OCI-LY3 (cell line): Measurements from ENCODE around the gene HLA-F.

Source experiments
- H2AFZ ChIP-seq: fragments of 200-600, 300-600 bp; shearing (Covaris generic); 2 replicates; pipeline ENCODE4 v1.6.0; 2014; ENCODE audit warnings: antibody characterized with exemption, low read depth, low read length
- H3K27ac ChIP-seq: fragments of 200-600, 300-600 bp; sonication (generic); 2 replicates; pipeline ENCODE4 v1.5.1; 2014; ENCODE audit warnings: mild to moderate bottlenecking, low read length, moderate library complexity, mixed read lengths
- H3K27me3 ChIP-seq: fragments of 200-600, 300-600 bp; sonication (generic); 2 replicates; pipeline ENCODE4 v1.6.1; 2014; ENCODE audit warnings: low read depth, low read length, mixed read lengths
- H3K36me3 ChIP-seq: fragments of 200-600, 300-600 bp; sonication (generic); replicated peaks from 2 replicates; pipeline ENCODE3; 2014; ENCODE audit warnings: low read depth, low read length, mixed read lengths
- H3K4me1 ChIP-seq: fragments of 300-600, 200-600 bp; sonication (generic); 2 replicates; pipeline ENCODE4 v1.6.1; 2014; ENCODE audit warnings: low read length, mixed read lengths
- H3K4me2 ChIP-seq: fragments of 200-600, 300-600 bp; sonication (generic); 2 replicates; pipeline ENCODE4 v1.6.1; 2014; ENCODE audit warnings: low read length, mixed read lengths
- H3K4me3 ChIP-seq: fragments of 300-600, 200-600 bp; sonication (generic); 2 replicates; pipeline ENCODE4 v1.5.1; 2014; ENCODE audit warnings: antibody characterized with exemption, mild to moderate bottlenecking, low read length, moderate library complexity
- H3K79me2 ChIP-seq: fragments of 300-600, 200-600 bp; shearing (Covaris generic); 2 replicates; pipeline ENCODE4 v1.6.1; 2014; ENCODE audit warnings: mild to moderate bottlenecking, low read length, mixed read lengths
- H3K9ac ChIP-seq: fragments of 300-600, 200-600 bp; shearing (Covaris generic); 2 replicates; pipeline ENCODE4 v1.6.0; 2014; ENCODE audit warnings: mild to moderate bottlenecking, low read length, moderate library complexity
- H3K9me3 ChIP-seq: fragments of 200-600, 300-600 bp; shearing (Covaris generic); 2 replicates; pipeline ENCODE4 v1.6.1; 2014; ENCODE audit warnings: low read length, mixed read lengths; ENCODE audit not compliant: insufficient read depth
- H4K20me1 ChIP-seq: fragments of 200-600, 300-600 bp; sonication (generic); 2 replicates; pipeline ENCODE4 v1.6.1; 2016; ENCODE audit warnings: low read length, mixed read lengths; ENCODE audit not compliant: insufficient read depth
- EZH2phosphoT487 ChIP-seq: fragments of 200-600 bp; shearing (Covaris generic); IDR thresholded peaks from 2 replicates; pipeline ENCODE4 v1.6.1; 2018; ENCODE audit warnings: antibody characterized with exemption, mixed run types, low read depth
- TF ChIP-seq, protein P1 (sequence below): fragments of 200-600, 300-600 bp; sonication (generic); IDR thresholded peaks from 2 replicates; pipeline ENCODE4 v1.5.1; 2014; ENCODE audit warnings: antibody characterized with exemption, low read length, low read depth

Gene HLA-F

DNA sequence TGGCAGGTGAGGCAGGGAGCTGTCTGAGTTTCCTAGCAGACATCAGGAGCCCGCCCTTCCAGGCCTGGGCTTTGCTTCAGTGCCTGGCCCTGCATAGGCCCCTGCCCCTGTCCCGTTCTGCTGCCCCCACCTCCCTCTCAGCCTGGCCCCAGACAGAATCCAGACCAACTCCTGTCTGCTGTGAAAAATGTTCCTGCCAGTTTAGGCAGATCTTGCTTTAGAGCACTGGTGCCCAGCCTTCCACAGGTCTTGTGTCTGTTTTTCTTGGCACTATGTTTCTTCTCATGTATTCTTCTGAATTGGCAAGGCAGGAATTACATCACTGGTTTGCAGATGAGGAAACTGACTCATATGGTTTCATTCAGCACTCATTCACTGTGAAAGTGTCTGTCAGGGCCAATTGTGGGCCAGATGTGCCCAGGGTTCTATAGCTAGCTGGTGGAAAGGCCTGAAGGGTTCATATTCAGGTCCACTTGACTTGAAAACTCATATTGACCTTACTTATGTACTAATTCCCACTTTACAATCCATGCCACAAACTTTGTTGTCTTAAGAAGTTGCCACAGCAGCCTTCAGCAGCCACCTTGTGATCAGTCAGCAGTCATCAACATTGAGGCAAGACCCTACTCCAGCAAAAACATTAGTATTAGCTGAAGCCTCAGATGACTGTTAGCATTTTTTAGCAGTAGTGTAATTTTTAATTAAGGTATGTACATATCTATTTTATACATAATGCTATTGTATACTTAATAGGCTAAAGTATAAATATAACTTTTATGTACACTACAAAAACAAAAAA lies 40.5 kb downstream of the HLA-F start:
- no peak overlapping the region for H2AFZ ChIP-seq
- H3K9me3 ChIP-seq = no peaks in the 10 kb centered on the region
- H3K4me2 ChIP-seq = no peak overlapping the region
- H4K20me1 ChIP-seq = no peaks in the 10 kb centered on the region
- H3K4me3 ChIP-seq = no peak overlapping the region
- TF ChIP-seq EZH2phosphoT487 = no peak
- TF ChIP-seq, protein P1, sequence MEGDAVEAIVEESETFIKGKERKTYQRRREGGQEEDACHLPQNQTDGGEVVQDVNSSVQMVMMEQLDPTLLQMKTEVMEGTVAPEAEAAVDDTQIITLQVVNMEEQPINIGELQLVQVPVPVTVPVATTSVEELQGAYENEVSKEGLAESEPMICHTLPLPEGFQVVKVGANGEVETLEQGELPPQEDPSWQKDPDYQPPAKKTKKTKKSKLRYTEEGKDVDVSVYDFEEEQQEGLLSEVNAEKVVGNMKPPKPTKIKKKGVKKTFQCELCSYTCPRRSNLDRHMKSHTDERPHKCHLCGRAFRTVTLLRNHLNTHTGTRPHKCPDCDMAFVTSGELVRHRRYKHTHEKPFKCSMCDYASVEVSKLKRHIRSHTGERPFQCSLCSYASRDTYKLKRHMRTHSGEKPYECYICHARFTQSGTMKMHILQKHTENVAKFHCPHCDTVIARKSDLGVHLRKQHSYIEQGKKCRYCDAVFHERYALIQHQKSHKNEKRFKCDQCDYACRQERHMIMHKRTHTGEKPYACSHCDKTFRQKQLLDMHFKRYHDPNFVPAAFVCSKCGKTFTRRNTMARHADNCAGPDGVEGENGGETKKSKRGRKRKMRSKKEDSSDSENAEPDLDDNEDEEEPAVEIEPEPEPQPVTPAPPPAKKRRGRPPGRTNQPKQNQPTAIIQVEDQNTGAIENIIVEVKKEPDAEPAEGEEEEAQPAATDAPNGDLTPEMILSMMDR = no peak
- H3K27ac ChIP-seq = no peak overlapping the region
- no peak overlapping the region for H3K9ac ChIP-seq
- peaks cover 19% of the 10 kb centered on the region for H3K4me1 ChIP-seq
- no peaks in the 10 kb centered on the region for H3K79me2 ChIP-seq
- no peaks in the 10 kb centered on the region for H3K36me3 ChIP-seq
- no peaks in the 10 kb centered on the region for H3K27me3 ChIP-seq

DNA sequence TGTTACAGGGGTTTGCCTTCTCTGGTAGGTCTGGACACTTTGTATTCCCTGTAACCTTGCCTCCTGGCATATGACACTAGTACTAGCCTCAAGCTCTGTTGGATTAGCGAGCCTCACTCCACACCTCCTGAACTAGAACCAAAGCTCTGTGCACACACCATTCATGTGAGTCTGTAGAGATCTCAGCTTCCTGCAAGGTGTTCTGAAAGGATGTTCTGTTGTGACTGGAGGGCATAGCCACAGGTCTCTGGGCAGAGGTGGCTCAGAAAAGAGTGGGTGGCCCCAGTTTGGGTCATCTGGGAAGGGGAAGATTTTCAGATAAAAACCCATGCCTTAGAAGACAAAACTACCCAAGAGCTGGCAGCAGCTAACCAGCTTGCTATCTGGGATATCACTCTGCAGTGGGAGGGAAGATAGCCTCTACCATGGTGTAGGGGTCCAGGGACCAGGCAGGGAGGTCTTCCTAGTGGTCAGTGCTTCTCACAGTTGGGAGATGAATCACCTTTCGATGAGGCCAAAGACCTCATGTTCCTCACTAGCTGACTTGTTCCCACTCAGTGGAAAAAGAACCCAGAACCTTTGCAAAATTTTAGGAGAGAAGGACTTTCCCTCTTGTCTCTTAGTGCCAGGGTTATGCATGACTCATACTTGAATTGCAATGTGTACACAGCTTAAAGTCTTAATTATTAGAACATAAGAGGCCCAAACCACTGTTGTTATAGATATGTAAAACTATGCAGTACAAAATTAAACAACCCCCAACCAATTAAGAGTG lies 41.4 kb downstream of the HLA-F start:
- Histone ChIP-seq H4K20me1 (no peaks in the 10 kb centered on the region), H3K4me3 (no peak overlapping the region), H3K27ac (no peak overlapping the region), H3K9ac (no peak overlapping the region), H3K9me3 (no peaks in the 10 kb centered on the region), H3K4me2 (no peak overlapping the region), H3K4me1 (peaks cover 19% of the 10 kb centered on the region), H3K27me3 (no peaks in the 10 kb centered on the region), H3K79me2 (no peaks in the 10 kb centered on the region), H3K36me3 (no peaks in the 10 kb centered on the region), H2AFZ (no peak overlapping the region)
- TF ChIP-seq, protein P1 = no peak
- TF ChIP-seq EZH2phosphoT487 = no peak

DNA sequence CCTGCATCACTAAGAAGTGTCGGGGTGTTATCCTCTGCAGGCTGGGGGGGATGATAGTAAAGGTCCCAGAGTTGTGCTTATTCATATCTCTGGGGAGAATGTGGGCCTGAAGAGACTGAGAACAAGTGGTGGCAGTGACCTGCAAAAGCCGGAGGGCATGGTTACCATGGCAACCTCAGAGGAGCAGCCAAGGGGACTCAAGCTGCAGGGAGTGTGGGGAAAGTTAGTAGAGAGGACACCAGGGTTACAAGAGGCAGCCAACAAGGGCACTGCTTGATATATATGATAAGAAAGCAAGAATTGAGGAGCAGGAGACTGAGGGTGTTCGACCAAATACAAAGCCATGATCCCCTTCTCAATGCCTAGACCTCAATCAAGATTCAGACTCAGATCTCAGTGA lies 46.1 kb downstream of the HLA-F start:
- H4K20me1 ChIP-seq = no peaks in the 10 kb centered on the region
- no peak for TF ChIP-seq EZH2phosphoT487
- TF ChIP-seq, protein P1 = no peak

GRCh38 chr6:29770306-29770705 lies 47.1 kb downstream of the HLA-F start:
- Histone ChIP-seq H3K4me3 (no peak overlapping the region), H3K9me3 (no peaks in the 10 kb centered on the region), H3K9ac (no peak overlapping the region), H3K27ac (no peak overlapping the region), H2AFZ (no peak overlapping the region), H3K4me1 (no peaks in the 10 kb centered on the region), H3K79me2 (no peaks in the 10 kb centered on the region), H3K36me3 (no peaks in the 10 kb centered on the region), H3K4me2 (no peak overlapping the region), H4K20me1 (no peaks in the 10 kb centered on the region), H3K27me3 (no peaks in the 10 kb centered on the region)
- TF ChIP-seq, protein P1 = no peak
- TF ChIP-seq EZH2phosphoT487 = no peak

More for the DNA sequence above, 46.1 kb downstream of the HLA-F start:
- no peaks in the 10 kb centered on the region for H3K79me2 ChIP-seq
- no peak overlapping the region for H3K27ac ChIP-seq
- no peak overlapping the region for H3K9ac ChIP-seq
- no peaks in the 10 kb centered on the region for H3K4me1 ChIP-seq
- H3K4me3 ChIP-seq = no peak overlapping the region
- no peak overlapping the region for H2AFZ ChIP-seq
- no peaks in the 10 kb centered on the region for H3K36me3 ChIP-seq
- H3K4me2 ChIP-seq = no peak overlapping the region
- H3K27me3 ChIP-seq = no peaks in the 10 kb centered on the region
- H3K9me3 ChIP-seq = no peaks in the 10 kb centered on the region
